A172 (cell line): ENCODE measurements around the gene ESYT1. TPM values are rescaled to one million over a fixed set of nuclear protein-coding genes. Genes with fewer than 3 reads are reported as not detected.
A peak's percentile ranks its signal among the peaks of the same experiment; 100 is the strongest.
"Not testable (repeated sequence)": the region's sequence is repeated elsewhere in the genome, so short reads cannot be mapped to it uniquely, and the experiment has no call there.

ENCODE experiments used
- DNase-seq: peaks from one replicate; pipeline ENCODE4 v3.0.0-alpha.2; 2015; ENCODE audit warnings: low spot score
- total RNA-seq: library from RNA; depleted of rRNA; stranded (reverse); fragments of >200 nt; shearing (Covaris generic); gene quantifications from 2 replicates; pipeline ENCODE4 v1.2.3, GENCODE V29; 2014

ESYT1 gene
- total RNA-seq, 1 experiment from 2014 or later: 119 TPM

DNA sequence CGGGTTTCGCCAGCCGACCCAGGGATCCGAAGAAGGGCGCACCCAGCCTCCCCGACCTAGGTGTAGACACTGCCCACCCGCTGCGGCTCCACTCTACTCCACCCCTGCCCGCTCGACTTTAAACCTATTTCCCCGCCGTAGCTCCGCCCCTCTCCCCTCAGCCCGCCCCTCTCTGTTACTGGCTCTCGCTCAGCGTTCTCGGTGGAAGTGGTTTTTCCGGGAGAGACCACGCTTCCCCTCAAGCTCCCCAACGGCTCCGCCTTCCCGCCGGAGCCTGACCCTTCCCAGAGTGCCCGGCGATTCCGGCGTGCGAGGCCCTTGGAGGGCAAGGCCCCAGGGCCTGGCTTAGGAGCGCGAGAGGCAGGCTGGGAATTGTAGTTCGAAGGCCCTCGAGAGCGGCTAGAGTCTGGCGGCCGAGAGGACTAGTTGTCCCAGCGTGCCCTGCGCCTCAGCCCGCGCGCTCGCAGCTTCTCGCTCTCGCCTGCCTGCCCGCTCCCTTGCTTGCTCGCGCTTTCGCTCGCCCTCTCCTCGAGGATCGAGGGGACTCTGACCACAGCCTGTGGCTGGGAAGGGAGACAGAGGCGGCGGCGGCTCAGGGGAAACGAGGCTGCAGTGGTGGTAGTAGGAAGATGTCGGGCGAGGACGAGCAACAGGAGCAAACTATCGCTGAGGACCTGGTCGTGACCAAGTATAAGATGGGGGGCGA, 23.8 kb upstream of the ESYT1 start, which contains the start of gene PA2G4:
PA2G4 (plus strand) TSS at position 451 of the 706 bp plus-strand sequence; CDS start at position 630, 179 bp downstream.
- peak; percentile 96 for DNase-seq

- no peak for DNase-seq
Measured at GRCh38 chr12:56104815-56105608, 23.1 kb upstream of the ESYT1 start.

- no peak for DNase-seq
Measured at GRCh38 chr12:56105609-56105902, 22.5 kb upstream of the ESYT1 start.

DNA sequence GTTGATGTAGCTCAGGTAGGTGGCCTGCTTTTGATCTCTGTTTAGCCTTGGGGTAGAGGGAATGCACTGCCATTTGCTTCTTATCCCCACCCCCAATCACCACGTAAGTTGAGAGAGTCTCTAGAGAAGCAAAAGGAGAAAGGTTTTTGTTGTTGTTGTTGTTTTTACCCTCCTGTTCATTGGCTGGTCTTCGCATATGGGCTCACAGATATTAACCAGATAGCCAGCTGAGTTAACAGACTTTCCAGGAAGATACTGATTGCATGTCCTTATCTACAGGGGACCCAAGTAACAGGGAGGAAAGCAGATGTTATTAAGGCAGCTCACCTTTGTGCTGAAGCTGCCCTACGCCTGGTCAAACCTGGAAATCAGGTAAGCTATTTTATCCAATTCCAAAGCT, 20.8 kb upstream of the ESYT1 start:
- DNase-seq: no peak

DNA sequence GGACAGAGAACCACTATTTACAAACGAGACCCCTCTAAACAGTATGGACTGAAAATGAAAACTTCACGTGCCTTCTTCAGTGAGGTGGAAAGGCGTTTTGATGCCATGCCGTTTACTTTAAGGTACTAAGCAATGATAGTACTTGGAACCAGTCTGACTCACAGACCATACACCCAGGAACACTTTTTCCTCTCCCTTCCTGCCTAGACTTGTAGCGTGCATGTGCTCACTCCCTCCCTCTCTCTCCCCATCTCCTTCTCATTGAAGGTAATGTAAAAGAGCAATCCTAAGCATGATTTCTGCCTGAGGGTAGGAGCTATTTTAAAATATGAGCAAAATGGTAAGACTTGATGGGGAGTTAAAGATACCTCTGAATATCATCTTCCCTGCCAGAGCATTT, 17.5 kb upstream of the ESYT1 start:
- DNase-seq: no peak

- no peak for DNase-seq
Measured at GRCh38 chr12:56114084-56114483, 14.0 kb upstream of the ESYT1 start.

- no peak for DNase-seq
Measured at GRCh38 chr12:56115329-56115728, 12.7 kb upstream of the ESYT1 start.

GRCh38 chr12:56116267-56117081, 11.6 kb upstream of the ESYT1 start, which contains the start of gene RPL41:
RPL41 (plus strand) TSS chr12:56116633.
- peak; percentile 89 for DNase-seq

GRCh38 chr12:56117082-56117706, 10.9 kb upstream of the ESYT1 start:
- DNase-seq: not testable (repeated sequence)

GRCh38 chr12:56117778-56118687, 10.0 kb upstream of the ESYT1 start, which contains the start of gene ZC3H10:
ZC3H10 (plus strand) TSS chr12:56118266; CDS start chr12:56120563, 2,297 bp downstream.
- DNase-seq: peak; percentile 98

GRCh38 chr12:56118688-56119357, 9.2 kb upstream of the ESYT1 start:
- DNase-seq: no peak

DNA sequence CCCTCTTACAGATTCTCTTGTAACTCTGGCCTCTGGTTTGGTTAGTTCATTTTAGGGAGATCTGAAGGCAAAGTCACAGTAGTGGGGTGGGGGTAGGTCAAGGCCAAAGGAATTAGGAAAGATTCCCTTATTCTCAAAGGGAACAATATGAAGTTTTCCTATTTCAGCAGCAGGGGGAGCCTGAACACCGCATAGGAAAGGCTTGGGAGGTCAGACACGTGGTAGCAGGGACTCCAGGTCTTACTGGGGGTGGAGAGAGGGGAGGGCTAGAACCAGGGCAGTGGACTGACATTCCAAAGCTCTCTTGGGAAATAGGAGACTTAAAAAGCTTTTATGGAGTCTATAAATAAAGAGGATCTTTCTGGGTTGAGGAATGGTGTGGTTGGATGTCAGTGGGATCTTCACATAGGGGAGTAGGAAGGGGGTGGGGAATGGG, 8.7 kb upstream of the ESYT1 start:
- DNase-seq: peak; percentile 89

DNA sequence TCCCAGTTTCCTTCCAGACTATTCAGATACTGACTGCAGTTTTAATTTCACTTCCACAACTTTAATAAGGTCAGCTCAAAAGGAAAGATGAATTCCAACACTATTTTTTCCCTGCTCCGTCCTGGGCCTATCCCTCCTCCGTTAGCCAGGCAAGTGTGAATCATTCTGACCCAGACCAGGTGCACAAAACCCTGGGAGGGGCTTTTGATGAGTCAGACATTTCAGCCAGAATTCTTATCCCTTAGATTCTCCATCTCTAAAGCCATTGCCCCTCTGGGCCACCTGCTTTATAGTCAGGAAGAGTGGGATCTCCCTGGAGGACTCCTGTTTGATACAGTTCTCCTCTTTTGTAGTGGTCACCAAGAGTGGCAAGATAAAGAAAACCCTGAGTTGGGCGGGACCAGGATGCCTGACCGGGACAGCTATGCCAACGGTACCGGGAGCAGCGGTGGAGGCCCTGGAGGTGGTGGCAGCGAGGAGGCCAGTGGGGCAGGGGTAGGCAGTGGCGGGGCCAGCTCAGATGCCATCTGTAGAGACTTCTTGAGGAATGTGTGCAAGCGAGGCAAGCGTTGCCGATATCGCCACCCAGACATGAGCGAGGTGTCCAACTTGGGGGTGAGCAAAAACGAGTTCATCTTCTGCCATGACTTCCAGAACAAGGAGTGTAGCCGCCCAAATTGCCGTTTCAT, 7.8 kb upstream of the ESYT1 start:
- DNase-seq: peak; percentile 72

GRCh38 chr12:56121204-56121870, 6.7 kb upstream of the ESYT1 start:
- DNase-seq: no peak

- no peak for DNase-seq
Measured at GRCh38 chr12:56122637-56123036, 5.4 kb upstream of the ESYT1 start.

GRCh38 chr12:56124133-56124532, 3.9 kb upstream of the ESYT1 start:
- DNase-seq: no peak

GRCh38 chr12:56126732-56127239, 1.3 kb upstream of the ESYT1 start:
- DNase-seq: no peak

DNA sequence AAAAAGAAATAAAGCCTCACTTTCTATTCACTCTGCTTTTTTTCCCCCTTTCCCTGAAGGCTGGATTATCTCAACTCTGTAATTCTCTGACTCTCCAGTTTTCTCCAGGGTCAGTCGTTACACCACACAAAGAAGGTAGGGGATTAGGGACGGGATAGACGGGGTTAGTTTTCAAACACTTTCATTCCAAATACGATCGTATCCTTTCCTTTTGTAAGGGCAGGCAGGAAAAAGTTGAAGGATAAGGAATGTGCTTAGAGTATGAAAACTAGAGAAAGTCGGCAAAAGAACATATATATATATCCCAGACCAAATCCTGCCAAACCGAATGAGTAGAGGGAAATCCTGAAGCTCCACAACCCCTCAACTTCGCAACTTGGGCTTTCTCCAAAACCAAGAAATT, 581 bp upstream of the ESYT1 start:
- DNase-seq: no peak
